Ramos (cell line): ENCODE data around the gene SAMSN1.

ENCODE experiments used
- in situ Hi-C: fragments of 300-500 bp; cut with MboI; formaldehyde crosslinking; loops from one replicate; pipeline ENCODE4 v1.14.3; 2022; ENCODE audit warnings: low sequenced_read_pairs; ENCODE audit not compliant: unreplicated experiment

SAMSN1 gene

DNA sequence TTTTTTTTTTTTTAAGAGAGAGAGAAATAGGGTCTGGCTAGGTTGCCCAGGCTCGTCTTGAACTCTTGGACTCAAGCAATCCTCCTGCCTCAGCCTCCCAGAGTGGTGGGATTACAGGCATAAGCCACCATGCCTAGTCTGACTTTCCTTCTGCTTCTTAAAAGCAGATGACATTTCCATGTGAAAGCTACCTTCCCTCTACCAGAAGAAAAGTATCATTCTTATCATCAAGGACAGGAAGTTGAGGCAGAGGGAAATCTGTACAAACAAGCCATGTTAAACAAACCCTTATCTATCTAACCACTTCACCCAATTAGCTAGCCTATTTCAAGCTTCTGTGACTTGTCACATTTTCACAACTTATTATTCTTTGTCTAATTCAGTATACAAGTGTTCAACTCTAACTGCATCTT lies 54.8 kb downstream of the SAMSN1 start:
- in situ Hi-C loops = no loop called here

GRCh38 chr21:14488672-14489204 lies 57.4 kb downstream of the SAMSN1 start:
- in situ Hi-C loops = no loop called here

GRCh38 chr21:14487490-14488432 lies 58.4 kb downstream of the SAMSN1 start:
- in situ Hi-C loops = no loop called here

DNA sequence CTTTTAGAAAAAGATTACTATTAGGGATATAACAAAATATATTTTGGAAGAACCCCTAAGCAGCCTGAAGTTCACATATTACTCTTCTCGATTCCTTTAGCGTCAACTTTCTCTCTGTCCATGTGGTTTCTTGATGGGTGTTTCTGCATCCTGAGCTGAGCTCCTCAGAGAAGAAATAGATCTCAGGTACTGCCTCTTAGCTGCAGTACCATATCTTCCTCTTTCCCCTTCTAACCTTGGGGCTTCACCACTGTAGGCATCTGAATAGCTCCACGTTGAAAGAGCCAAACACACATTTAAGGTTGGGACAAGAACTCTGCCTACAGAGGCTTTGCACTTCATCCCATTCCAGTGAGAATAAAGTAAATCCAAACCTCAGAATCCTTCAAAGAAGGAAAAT lies 59.2 kb downstream of the SAMSN1 start:
- in situ Hi-C loops = no loop called here

- in situ Hi-C loops = no loop called here
These were observed 61.7 kb downstream of the SAMSN1 start for GRCh38 chr21:14484188-14485009.

DNA sequence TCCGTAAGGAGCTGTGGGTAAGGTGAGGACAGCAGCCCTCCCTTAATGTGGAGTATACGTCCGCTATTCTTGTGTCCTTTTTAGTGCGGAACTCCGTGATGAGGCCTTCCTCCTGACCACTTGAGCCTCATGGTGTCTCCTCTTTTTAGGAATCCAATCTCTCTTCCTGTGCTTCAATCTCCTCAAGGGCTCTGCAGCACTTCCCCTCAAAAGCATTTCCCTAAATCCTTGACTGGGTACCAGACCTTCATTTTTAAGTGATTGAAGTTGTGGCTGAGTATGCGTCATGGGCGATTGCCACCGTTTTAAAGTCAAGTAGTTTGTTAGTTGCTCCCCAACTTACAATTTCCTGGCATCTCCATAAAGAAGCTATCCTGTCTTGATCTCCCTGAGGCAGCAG lies 62.8 kb downstream of the SAMSN1 start:
- in situ Hi-C loops = no loop called here

GRCh38 chr21:14482165-14482564 lies 64.0 kb downstream of the SAMSN1 start:
- in situ Hi-C loops = no loop called here

DNA sequence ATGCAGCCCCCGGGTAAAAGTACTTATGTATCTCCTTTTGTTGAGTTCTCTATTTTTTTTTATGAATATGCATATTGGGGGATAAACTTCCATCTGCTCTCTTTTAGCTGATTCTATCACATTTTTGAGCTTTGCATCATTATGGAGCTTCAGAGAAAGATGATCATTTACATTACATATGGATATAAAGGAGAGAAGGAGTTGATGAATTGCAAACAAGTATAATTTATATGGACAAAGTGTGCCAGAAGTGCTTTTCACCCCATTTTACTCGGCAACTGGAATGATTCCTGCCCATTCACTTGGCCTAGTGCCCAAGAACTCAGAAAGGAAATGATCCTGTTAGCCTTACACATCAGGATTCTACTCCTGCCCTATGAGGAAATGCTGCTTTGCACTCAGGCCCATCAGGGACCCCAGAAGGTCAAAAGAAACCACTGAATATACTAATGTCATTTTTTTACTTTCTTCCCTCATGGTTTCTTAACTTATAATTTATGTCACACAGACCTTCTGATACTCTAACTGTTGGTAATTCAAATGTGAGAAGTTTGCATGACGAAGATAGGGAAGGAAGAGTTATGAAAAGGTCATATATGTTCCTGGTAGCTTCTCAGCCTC lies 65.6 kb downstream of the SAMSN1 start:
- in situ Hi-C loops = no loop called here

DNA sequence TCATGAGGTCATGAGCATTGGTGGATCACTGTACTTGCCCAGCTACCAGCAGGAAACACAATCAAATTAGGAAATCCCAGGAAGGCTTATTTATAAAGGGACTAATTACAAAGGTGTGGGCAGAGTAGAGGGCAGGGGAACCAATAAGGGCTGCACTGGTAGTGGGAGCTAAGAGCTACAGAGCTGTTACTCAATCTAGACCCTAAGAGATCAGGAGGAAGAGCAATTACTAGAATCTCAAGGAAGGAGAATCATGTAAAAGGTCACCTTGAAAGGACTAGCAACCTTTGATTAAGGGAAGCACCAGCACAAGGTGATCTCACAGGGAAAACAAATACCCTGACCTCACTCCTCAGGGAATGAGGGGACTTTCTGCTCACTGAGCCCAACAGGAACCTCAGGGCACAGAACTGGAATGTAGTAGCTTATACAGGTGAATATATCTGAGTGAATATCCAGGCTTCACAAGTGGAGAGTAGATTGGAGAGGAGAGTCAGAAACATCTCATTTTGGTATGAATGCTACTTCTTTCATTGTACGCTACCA lies 66.8 kb downstream of the SAMSN1 start:
- in situ Hi-C loops = no loop called here

DNA sequence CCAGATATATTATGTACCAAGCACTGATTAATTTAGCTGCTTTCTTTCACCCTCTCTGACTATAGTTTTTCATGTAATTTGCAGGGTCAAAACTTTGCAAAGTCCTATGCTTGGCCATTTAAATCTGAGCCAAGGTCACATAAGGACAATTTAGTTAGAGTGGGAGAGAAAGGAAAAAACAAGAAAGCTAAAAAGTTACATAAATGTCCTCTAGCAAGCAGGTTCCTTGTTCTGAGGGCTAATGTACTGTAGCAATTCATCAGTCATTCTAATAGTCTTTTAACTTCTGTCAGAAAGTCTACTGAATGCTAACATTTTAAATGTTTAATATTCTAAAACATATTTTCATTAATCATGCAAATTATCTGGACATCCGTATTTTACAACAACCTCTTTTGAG lies 68.3 kb downstream of the SAMSN1 start:
- in situ Hi-C loops = no loop called here

DNA sequence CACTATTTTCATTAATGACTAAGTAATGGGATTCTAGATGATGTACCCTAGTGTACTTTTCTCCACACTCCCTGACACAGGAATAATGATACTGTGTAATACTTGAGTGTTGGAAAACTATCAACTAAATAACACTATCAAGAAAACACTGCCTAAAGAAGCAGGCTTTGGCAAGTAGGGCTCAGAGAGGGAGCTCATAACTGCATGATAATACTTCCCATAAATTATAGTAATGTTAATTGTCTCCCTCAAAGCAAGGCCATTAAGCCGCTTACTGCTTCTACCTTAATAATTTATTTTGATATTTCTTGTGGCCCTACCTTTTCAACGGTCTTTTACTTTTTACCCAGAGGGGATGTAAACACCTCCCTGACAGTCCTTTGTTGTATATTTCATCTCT lies 69.0 kb downstream of the SAMSN1 start:
- in situ Hi-C loops = no loop called here

GRCh38 chr21:14474995-14475394 lies 71.1 kb downstream of the SAMSN1 start:
- in situ Hi-C loops = no loop called here

DNA sequence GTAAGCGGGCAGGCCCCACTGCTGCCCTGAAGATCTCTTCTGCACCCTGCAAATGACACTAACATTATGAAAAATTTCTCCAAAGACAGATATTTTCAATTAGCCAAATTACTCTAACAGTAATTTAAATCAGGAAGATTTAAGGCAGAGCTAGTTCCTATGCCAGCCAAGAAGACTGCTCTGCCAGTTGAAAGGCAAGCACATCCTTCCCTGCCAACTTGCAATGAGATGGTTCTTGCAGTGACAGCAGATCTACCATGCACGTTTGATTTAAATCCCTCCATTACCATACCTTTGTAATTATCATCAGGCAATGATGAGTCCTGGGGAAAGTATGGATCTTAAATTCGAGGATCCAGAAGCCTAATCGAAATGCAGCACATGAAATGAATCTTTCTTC lies 76.5 kb downstream of the SAMSN1 start:
- in situ Hi-C loops = no loop called here

- in situ Hi-C loops = no loop called here
These were observed 79.4 kb downstream of the SAMSN1 start for GRCh38 chr21:14466715-14467114.

DNA sequence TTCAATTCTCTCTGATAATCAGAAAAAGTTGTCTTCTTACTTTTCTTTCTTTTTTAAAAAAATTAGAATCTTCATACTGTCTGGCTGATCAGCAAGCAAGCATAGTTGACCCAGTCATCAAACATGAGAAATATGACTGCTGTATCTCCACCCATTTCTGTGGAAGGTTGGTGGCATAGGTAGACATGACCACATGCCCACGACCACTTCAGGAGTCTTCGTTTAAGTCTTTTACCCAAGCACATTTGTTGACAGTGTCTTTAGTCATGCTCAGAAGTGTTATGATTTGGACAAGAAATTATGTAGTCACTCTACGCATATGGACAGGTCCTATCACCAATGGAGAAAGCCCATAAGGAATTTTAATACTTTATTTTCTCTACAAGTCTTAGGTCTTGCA lies 88.4 kb downstream of the SAMSN1 start:
- in situ Hi-C loops = no loop called here

DNA sequence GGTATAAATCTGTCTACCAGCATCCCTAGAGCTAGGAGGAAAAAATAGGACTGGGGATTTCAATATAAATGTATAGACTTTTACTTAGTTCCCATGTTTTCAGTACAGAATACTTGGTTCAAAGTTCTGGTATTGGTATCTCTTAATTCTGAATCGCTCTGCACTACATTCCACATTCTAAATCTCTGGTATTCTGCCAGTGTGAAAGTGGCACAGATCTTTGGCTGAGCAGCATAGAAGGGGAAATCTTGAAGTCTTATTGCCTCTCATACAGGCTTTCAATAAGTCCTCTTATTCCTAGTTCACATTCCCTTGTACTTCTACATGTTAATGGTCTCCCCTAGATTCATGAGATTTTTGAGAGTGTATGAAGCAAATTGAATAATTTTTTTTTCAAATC lies 89.2 kb downstream of the SAMSN1 start:
- in situ Hi-C loops = no loop called here

GRCh38 chr21:14454016-14455009 lies 91.8 kb downstream of the SAMSN1 start:
- in situ Hi-C loops = no loop called here

DNA sequence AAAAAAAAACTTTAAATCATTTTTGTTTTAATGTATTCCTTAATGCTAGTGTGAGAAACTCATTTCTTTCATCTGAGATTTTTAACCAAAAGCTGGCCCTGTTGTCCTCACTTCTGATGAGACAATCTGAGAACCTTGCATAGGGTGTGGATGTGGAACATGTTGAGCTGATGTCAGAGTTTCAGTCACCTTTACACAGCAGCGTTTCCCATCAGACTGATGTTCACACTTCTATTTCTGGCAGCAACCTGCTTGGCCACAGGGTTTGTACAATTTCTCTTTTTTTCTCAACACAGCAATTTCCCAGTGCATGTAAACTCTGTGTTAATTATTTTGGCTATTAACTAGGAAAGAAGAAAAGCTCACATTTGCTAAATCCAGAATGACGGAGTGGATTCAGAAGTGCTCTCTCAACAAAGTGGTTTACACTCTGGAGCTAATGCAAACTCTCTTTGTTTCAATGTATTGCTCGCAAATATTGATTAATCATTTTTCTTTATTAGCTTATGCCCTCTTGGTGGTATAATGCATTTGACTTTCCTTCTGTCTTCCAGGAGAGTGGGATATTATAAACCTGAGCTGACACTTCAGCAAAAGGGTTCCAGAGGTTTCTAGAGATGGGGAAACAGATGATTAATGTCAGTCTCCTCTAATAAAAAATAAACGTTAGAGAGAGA lies 92.6 kb downstream of the SAMSN1 start:
- in situ Hi-C loops = no loop called here
